ENCODE results near the gene DHRS1. TPM values are rescaled to one million over a fixed set of nuclear protein-coding genes. Genes with fewer than 3 reads are reported as not detected.

DHRS1 gene
- total and polyA plus RNA-seq, 2 experiments from 2014 or later, result 15.0 to 15.4 TPM

GRCh38 chr14:24289649-24290280 is 9.8 kb downstream of the DHRS1 start:
- ATAC-seq, result no peak
- Histone ChIP-seq H3K4me2 (no peak overlapping the region), H2AFZ (no peak overlapping the region), H3K27ac (ENCODE audit: low read depth) (no peak overlapping the region), H3K27me3 (ENCODE audit: insufficient read depth) (no peaks in the 10 kb centered on the region), H4K20me1 (replicated peaks; ENCODE audit: insufficient read depth) (no peaks in the 10 kb centered on the region; the same call in 1 of the 2 replicates), H3K79me2 (replicated peaks; ENCODE audit: insufficient read depth) (no peaks in the 10 kb centered on the region), H3K36me3 (ENCODE audit: insufficient read depth) (no peaks in the 10 kb centered on the region), H3F3A (replicated peaks; ENCODE audit: low read depth) (no peaks in the 10 kb centered on the region), H3K4me1 (ENCODE audit: insufficient read depth) (no peaks in the 10 kb centered on the region), H3K9me2 (ENCODE audit: insufficient read depth) (no peaks in the 10 kb centered on the region), H3K4me3 (no peak overlapping the region)
- Mint-ChIP-seq H3K36me3 (ENCODE audit: low read depth) (no peaks in the 10 kb centered on the region; the same call in 1 of the 3 replicates), H3K9me3 (no peaks in the 10 kb centered on the region), H3K27me3 (ENCODE audit: insufficient read depth, low read depth, poor library complexity) (peaks cover 9% of the 10 kb centered on the region), H3K4me1 (no peaks in the 10 kb centered on the region), H3K4me3 (no peak overlapping the region), H3K27ac (no peak overlapping the region)
- TF ChIP-seq ETS1 (IDR thresholded peaks at IDR 0.05) (no peak), JUNB (IDR thresholded peaks at IDR 0.05; ENCODE audit: unreplicated experiment) (no peak), CTCF (conservative IDR thresholded peaks at IDR 0.05; ENCODE audit: low read depth in 2 of 2) (no peak), EZH2phosphoT487 (IDR thresholded peaks at IDR 0.05; ENCODE audit: unreplicated experiment) (no peak)
- DNase-seq (ENCODE audit: low spot score), result no peak

- Histone ChIP-seq H4K20me1 (replicated peaks; ENCODE audit: insufficient read depth) (no peaks in the 10 kb centered on the region; the same call in 1 of the 2 replicates), H3K4me2 (no peak overlapping the region), H2AFZ (no peak overlapping the region), H3K36me3 (ENCODE audit: insufficient read depth) (no peaks in the 10 kb centered on the region), H3K4me3 (no peak overlapping the region), H3K27ac (ENCODE audit: low read depth) (no peak overlapping the region), H3K4me1 (ENCODE audit: insufficient read depth) (no peaks in the 10 kb centered on the region), H3F3A (replicated peaks; ENCODE audit: low read depth) (no peaks in the 10 kb centered on the region), H3K79me2 (replicated peaks; ENCODE audit: insufficient read depth) (no peaks in the 10 kb centered on the region), H3K9me2 (ENCODE audit: insufficient read depth) (no peaks in the 10 kb centered on the region), H3K27me3 (ENCODE audit: insufficient read depth) (no peaks in the 10 kb centered on the region)
- H3K27me3 Mint-ChIP-seq (ENCODE audit: insufficient read depth, low read depth, poor library complexity), result peaks cover 9% of the 10 kb centered on the region
- H3K9me3 Mint-ChIP-seq, result no peaks in the 10 kb centered on the region
- ATAC-seq (no peak), DNase-seq (ENCODE audit: low spot score) (no peak)
- no peak overlapping the region for H3K27ac Mint-ChIP-seq
- H3K4me3 Mint-ChIP-seq, result no peak overlapping the region
- no peaks in the 10 kb centered on the region for H3K4me1 Mint-ChIP-seq
- H3K36me3 Mint-ChIP-seq (ENCODE audit: low read depth), result no peaks in the 10 kb centered on the region; the same call in 1 of the 3 replicates
- TF ChIP-seq ZNF114 (CRISPR knock-in tag; IDR thresholded peaks at IDR 0.05), result no peak
- no peak for TF ChIP-seq EZH2 (IDR thresholded peaks at IDR 0.05; ENCODE audit: low read depth, unreplicated experiment)
- TF ChIP-seq ZNF331 (CRISPR knock-in tag; IDR thresholded peaks at IDR 0.05; ENCODE audit: low read depth), result no peak
- no peak for TF ChIP-seq JUNB (IDR thresholded peaks at IDR 0.05; ENCODE audit: unreplicated experiment)
- no peak for TF ChIP-seq POLR2AphosphoS5 (IDR thresholded peaks at IDR 0.05; ENCODE audit: low read depth)
- TF ChIP-seq ETS1 (IDR thresholded peaks at IDR 0.05), result no peak
- no peak for TF ChIP-seq EZH2phosphoT487 (IDR thresholded peaks at IDR 0.05; ENCODE audit: unreplicated experiment)
- no peak for TF ChIP-seq NANOG (IDR thresholded peaks at IDR 0.05; ENCODE audit: borderline replicate concordance)
- TF ChIP-seq CTCF (conservative IDR thresholded peaks at IDR 0.05; ENCODE audit: low read depth in 2 of 2), result no peak
These were observed 12.6 kb downstream of the DHRS1 start for GRCh38 chr14:24286996-24287395.

Data from GM23338 (cell line).